ENCODE results near the gene TCL1B.

The TCL1B gene

DNA sequence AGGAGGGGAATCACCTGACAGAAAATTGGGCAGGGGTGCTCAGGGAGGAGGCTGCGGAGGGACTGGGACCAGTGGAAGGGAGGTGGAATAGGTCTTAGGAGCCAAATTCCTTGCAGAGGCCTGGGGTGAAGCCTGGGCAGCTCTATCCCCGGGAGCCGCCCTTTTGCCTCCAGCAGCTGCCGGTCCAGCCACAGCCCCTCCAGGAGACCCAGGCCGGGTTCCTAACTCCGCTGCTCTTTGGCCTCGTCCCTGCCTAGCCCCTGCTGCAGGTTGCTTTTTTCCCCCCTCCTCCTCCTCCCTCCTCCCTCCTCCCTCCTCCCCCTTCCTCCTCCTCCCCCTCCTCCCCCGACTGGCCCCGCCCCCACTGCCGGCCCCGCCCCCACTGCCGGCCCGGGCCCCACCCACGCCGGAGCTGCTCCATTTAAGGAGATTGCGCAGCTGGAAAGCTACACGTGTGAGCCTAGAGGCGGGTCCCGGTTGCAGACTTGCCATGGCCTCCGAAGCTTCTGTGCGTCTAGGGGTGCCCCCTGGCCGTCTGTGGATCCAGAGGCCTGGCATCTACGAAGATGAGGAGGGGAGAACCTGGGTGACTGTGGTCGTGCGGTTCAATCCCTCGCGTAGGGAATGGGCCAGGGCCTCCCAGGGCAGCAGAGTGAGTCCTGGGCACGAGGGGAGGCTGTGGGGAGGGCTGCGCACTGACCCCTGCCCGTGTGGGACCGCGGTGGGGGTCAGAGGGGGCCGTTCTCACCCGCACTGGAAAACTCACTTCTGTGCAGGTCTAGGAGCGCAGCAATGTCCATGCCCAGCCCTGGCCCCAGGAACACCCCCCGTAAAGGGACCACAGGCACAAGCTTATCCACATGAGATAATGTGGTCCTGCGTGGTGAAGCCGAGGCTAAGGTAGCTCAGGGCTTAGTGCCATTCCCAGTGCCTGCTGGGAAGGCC lies at the start of gene TCL1B:
Gene TCL1B, plus strand, starts transcription at position 449 of the 945 bp plus-strand sequence. Its CDS starts 42 bp downstream, at position 491.
- TF ChIP-seq LEF1 (IDR thresholded peaks at IDR 0.05; ENCODE audit: borderline replicate concordance) (no peak), PKNOX1 (IDR thresholded peaks at IDR 0.05) (no peak), ARNT (IDR thresholded peaks at IDR 0.05) (no peak), TARDBP (IDR thresholded peaks at IDR 0.05) (no peak), BHLHE40 (IDR thresholded peaks at IDR 0.05; ENCODE audit: borderline replicate concordance) (no peak), FOXM1 (IDR thresholded peaks at IDR 0.05; ENCODE audit: borderline replicate concordance) (no peak), HDGF (IDR thresholded peaks at IDR 0.05; ENCODE audit: borderline replicate concordance) (no peak), SUZ12 (IDR thresholded peaks at IDR 0.05) (no peak), SP1 (IDR thresholded peaks at IDR 0.05) (no peak), FOXK2 (IDR thresholded peaks at IDR 0.05) (no peak), NFRKB (IDR thresholded peaks at IDR 0.05) (no peak), FOXA1 (IDR thresholded peaks at IDR 0.05) (no peak), ZNF384 (IDR thresholded peaks at IDR 0.05) (no peak), CTBP1 (IDR thresholded peaks at IDR 0.05; ENCODE audit: borderline replicate concordance) (no peak)
- ChIA-PET POLR2A (no interaction called here), CTCF (interaction anchor here (0.8 kb wide), 1 partner anchor 21 kb away, joined by 4 read pairs; no protein-coding TSS in a partner anchor)
- no peak for DNase-seq (ENCODE audit: extremely low spot score)

DNA sequence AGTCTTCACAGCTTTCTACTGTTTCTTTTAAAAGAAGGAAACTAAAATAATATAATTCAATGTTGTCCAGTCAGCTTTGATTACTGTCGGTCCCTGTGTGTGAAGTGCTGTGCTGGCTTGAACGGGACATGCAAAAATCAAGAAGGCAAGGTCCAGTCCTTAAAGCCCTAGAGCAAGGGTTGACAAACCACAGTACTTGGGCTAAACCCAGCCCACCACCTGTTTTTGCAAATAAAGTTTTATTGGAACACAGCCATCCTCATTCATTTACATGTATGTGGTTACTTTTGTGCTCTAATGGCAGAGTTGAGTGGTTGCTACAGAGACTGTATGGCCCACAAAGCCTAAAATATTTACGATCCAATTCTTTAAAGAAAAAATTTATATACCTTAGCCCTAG lies 41.2 kb upstream of the TCL1B start:
- no peak for DNase-seq (ENCODE audit: extremely low spot score)
- no peak for TF ChIP-seq CTBP1 (IDR thresholded peaks at IDR 0.05; ENCODE audit: borderline replicate concordance)
- TF ChIP-seq ZNF384 (IDR thresholded peaks at IDR 0.05): no peak
- TF ChIP-seq LEF1 (IDR thresholded peaks at IDR 0.05; ENCODE audit: borderline replicate concordance): no peak
- no peak for TF ChIP-seq FOXK2 (IDR thresholded peaks at IDR 0.05)
- no peak for TF ChIP-seq TARDBP (IDR thresholded peaks at IDR 0.05)
- no peak for TF ChIP-seq FOXA1 (IDR thresholded peaks at IDR 0.05)
- TF ChIP-seq L3MBTL2 (conservative IDR thresholded peaks at IDR 0.05): no peak
- no peak for TF ChIP-seq ARNT (IDR thresholded peaks at IDR 0.05)
- no peak for TF ChIP-seq ELF4 (IDR thresholded peaks at IDR 0.05)
- no peak for TF ChIP-seq HDGF (IDR thresholded peaks at IDR 0.05; ENCODE audit: borderline replicate concordance)
- ChIA-PET POLR2A (no interaction called here), CTCF (no interaction called here)

GRCh38 chr14:95645389-95645996 lies 40.7 kb upstream of the TCL1B start:
- CTCF ChIA-PET: no interaction called here
- DNase-seq (ENCODE audit: extremely low spot score): no peak
- POLR2A ChIA-PET: no interaction called here
- TF ChIP-seq FOXA1 (IDR thresholded peaks at IDR 0.05): no peak

- ChIA-PET POLR2A (no interaction called here), CTCF (no interaction called here)
- TF ChIP-seq L3MBTL2 (conservative IDR thresholded peaks at IDR 0.05) (no peak), PKNOX1 (IDR thresholded peaks at IDR 0.05) (no peak), HDGF (IDR thresholded peaks at IDR 0.05; ENCODE audit: borderline replicate concordance) (no peak), FOXK2 (IDR thresholded peaks at IDR 0.05) (no peak), LEF1 (IDR thresholded peaks at IDR 0.05; ENCODE audit: borderline replicate concordance) (no peak), TARDBP (IDR thresholded peaks at IDR 0.05) (no peak), SUZ12 (IDR thresholded peaks at IDR 0.05) (no peak), ARNT (IDR thresholded peaks at IDR 0.05) (no peak), FOXM1 (IDR thresholded peaks at IDR 0.05; ENCODE audit: borderline replicate concordance) (no peak), CTBP1 (IDR thresholded peaks at IDR 0.05; ENCODE audit: borderline replicate concordance) (no peak), ZNF384 (IDR thresholded peaks at IDR 0.05) (no peak), FOXA1 (IDR thresholded peaks at IDR 0.05) (no peak), BHLHE40 (IDR thresholded peaks at IDR 0.05; ENCODE audit: borderline replicate concordance) (no peak), NFRKB (IDR thresholded peaks at IDR 0.05) (no peak), SP1 (IDR thresholded peaks at IDR 0.05) (no peak), ELF4 (IDR thresholded peaks at IDR 0.05) (no peak)
- DNase-seq (ENCODE audit: extremely low spot score): no peak
Observed at GRCh38 chr14:95647926-95648325, 38.3 kb upstream of the TCL1B start.

GRCh38 chr14:95649230-95649629 lies 37.0 kb upstream of the TCL1B start:
- POLR2A ChIA-PET: no interaction called here
- TF ChIP-seq FOXK2 (IDR thresholded peaks at IDR 0.05) (no peak), BHLHE40 (IDR thresholded peaks at IDR 0.05; ENCODE audit: borderline replicate concordance) (no peak), SP1 (IDR thresholded peaks at IDR 0.05) (no peak), HDGF (IDR thresholded peaks at IDR 0.05; ENCODE audit: borderline replicate concordance) (no peak), ELF4 (IDR thresholded peaks at IDR 0.05) (no peak), ZNF384 (IDR thresholded peaks at IDR 0.05) (no peak), SUZ12 (IDR thresholded peaks at IDR 0.05) (no peak), LEF1 (IDR thresholded peaks at IDR 0.05; ENCODE audit: borderline replicate concordance) (no peak), L3MBTL2 (conservative IDR thresholded peaks at IDR 0.05) (no peak), CTBP1 (IDR thresholded peaks at IDR 0.05; ENCODE audit: borderline replicate concordance) (no peak), TARDBP (IDR thresholded peaks at IDR 0.05) (no peak), FOXA1 (IDR thresholded peaks at IDR 0.05) (no peak)
- no peak for DNase-seq (ENCODE audit: extremely low spot score)
- CTCF ChIA-PET: no interaction called here

DNA sequence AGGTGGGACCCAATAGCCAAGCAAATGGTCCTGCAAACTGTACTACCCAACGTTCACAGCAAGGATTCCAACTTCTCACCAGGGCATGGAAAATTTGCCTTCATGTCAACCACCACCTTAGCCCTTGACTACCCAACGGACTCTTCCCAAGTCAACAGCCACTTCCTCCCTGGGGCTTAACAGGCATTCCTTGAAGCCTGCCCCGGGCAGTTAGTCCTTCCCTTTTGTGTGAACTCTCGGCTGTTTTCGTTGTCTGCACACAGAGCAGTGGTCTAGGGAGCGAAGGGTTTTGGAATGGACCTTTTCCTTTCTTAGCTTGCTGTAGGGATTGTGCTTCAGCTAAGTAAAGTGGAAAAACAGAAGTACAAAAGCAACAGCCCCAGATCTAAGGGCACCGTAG lies 35.2 kb upstream of the TCL1B start:
- CTCF ChIA-PET: no interaction called here
- POLR2A ChIA-PET: no interaction called here
- DNase-seq (ENCODE audit: extremely low spot score): no peak
- no peak for TF ChIP-seq NFRKB (IDR thresholded peaks at IDR 0.05)
- TF ChIP-seq ARNT (IDR thresholded peaks at IDR 0.05): no peak
- TF ChIP-seq SUZ12 (IDR thresholded peaks at IDR 0.05): no peak
- no peak for TF ChIP-seq L3MBTL2 (conservative IDR thresholded peaks at IDR 0.05)
- TF ChIP-seq CTBP1 (IDR thresholded peaks at IDR 0.05; ENCODE audit: borderline replicate concordance): no peak
- TF ChIP-seq TARDBP (IDR thresholded peaks at IDR 0.05): no peak
- TF ChIP-seq BHLHE40 (IDR thresholded peaks at IDR 0.05; ENCODE audit: borderline replicate concordance): no peak
- TF ChIP-seq PKNOX1 (IDR thresholded peaks at IDR 0.05): no peak
- TF ChIP-seq FOXA1 (IDR thresholded peaks at IDR 0.05): no peak
- TF ChIP-seq FOXK2 (IDR thresholded peaks at IDR 0.05): no peak
- no peak for TF ChIP-seq ZNF384 (IDR thresholded peaks at IDR 0.05)
- TF ChIP-seq ELF4 (IDR thresholded peaks at IDR 0.05): no peak
- TF ChIP-seq HDGF (IDR thresholded peaks at IDR 0.05; ENCODE audit: borderline replicate concordance): no peak
- TF ChIP-seq LEF1 (IDR thresholded peaks at IDR 0.05; ENCODE audit: borderline replicate concordance): no peak
